WTC11 (cell line): ENCODE data around the gene ZNF343. TPM values are rescaled to one million over a fixed set of nuclear protein-coding genes. Genes with fewer than 3 reads are reported as not detected.
"Not testable (repeated sequence)": the region's sequence is repeated elsewhere in the genome, so short reads cannot be mapped to it uniquely, and the experiment has no call there.

Experiments used
- ATAC-seq: fragments of 200-7000 bp; cut with Tn5 transposase; 2 replicates; pipeline ENCODE4 v1.10.0; 2021; ENCODE audit warnings: mild to moderate bottlenecking, moderate library complexity
- CTCF ChIA-PET: fragments of 300-600 bp; sonication (Branson Sonifier 250); formaldehyde crosslinking; loops from one replicate; lab custom pipeline; 2021; ENCODE audit warnings: antibody characterized with exemption; lab: Charles Lee
- POLR2A ChIA-PET: fragments of 350-600 bp; sonication (Branson Sonifier 250); formaldehyde crosslinking; loops from one replicate; lab custom pipeline; 2021; ENCODE audit warnings: antibody characterized with exemption; lab: Charles Lee
- DNase-seq: peaks from one replicate; pipeline ENCODE4 v3.0.0; 2021; ENCODE audit warnings: low spot score
- H3K27ac Mint-ChIP-seq: 2 replicates; pipeline ENCODE4 v1.8.0; 2021; ENCODE audit warnings: mixed read lengths
- H3K27me3 Mint-ChIP-seq: 2 replicates; pipeline ENCODE4 v1.8.0; 2021; ENCODE audit warnings: low read depth, mild to moderate bottlenecking, moderate library complexity, mixed read lengths
- H3K36me3 Mint-ChIP-seq: 2 replicates; pipeline ENCODE4 v1.8.0; 2021; ENCODE audit warnings: mixed read lengths
- H3K4me1 Mint-ChIP-seq: 2 replicates; pipeline ENCODE4 v1.8.0; 2022; ENCODE audit warnings: mixed read lengths
- H3K4me3 Mint-ChIP-seq: 2 replicates; pipeline ENCODE4 v1.8.0; 2021; ENCODE audit warnings: mild to moderate bottlenecking, moderate library complexity, mixed read lengths
- H3K9me3 Mint-ChIP-seq: 2 replicates; pipeline ENCODE4 v1.8.0; 2021; ENCODE audit warnings: mixed read lengths
- CBFB ChIP-seq: sonication (generic); formaldehyde crosslinking; IDR thresholded peaks from 2 replicates; pipeline ENCODE4 v1.8.1; 2022; ENCODE audit warnings: mild to moderate bottlenecking, low read depth, missing genetic modification reagents
- CDX4 ChIP-seq: fragments of 250-450 bp; sonication (Bioruptor Pico); IDR thresholded peaks from 2 replicates; pipeline ENCODE4 v1.9.0; 2021; ENCODE audit warnings: moderate library complexity, mild to moderate bottlenecking, inconsistent platforms, borderline replicate concordance
- MXD4 ChIP-seq: fragments of 250-450 bp; sonication (Bioruptor Pico); IDR thresholded peaks from 2 replicates; pipeline ENCODE4 v1.8.0; 2021; ENCODE audit warnings: mild to moderate bottlenecking, moderate library complexity, borderline replicate concordance
- NFATC4 ChIP-seq: fragments of 250-450 bp; sonication (Bioruptor Pico); IDR thresholded peaks from 2 replicates; pipeline ENCODE4 v1.9.0; 2021; ENCODE audit warnings: mild to moderate bottlenecking
- NR3C1 ChIP-seq: sonication (generic); formaldehyde crosslinking; conservative IDR thresholded peaks from 2 replicates; pipeline ENCODE4 v1.8.1; 2023; ENCODE audit warnings: low read depth, mild to moderate bottlenecking, missing genetic modification reagents
- OVOL2 ChIP-seq: fragments of 250-450 bp; sonication (Bioruptor Pico); IDR thresholded peaks from 2 replicates; pipeline ENCODE4 v1.9.0; 2021; ENCODE audit warnings: mild to moderate bottlenecking, borderline replicate concordance
- PREB ChIP-seq: sonication (generic); formaldehyde crosslinking; IDR thresholded peaks from 2 replicates; pipeline ENCODE4 v1.8.1; 2022; ENCODE audit warnings: mild to moderate bottlenecking, missing genetic modification reagents, moderate library complexity, borderline replicate concordance
- RELA ChIP-seq: sonication (generic); formaldehyde crosslinking; IDR thresholded peaks from 2 replicates; pipeline ENCODE4 v1.8.1; 2022; ENCODE audit warnings: missing genetic modification reagents, mild to moderate bottlenecking, borderline replicate concordance
- SMAD4 ChIP-seq: sonication (generic); formaldehyde crosslinking; IDR thresholded peaks from 2 replicates; pipeline ENCODE4 v1.8.0; 2022; ENCODE audit warnings: mild to moderate bottlenecking, missing genetic modification reagents
- SOX15 ChIP-seq: fragments of 250-450 bp; sonication (Bioruptor Pico); IDR thresholded peaks from 2 replicates; pipeline ENCODE4 v1.9.0; 2021; ENCODE audit warnings: mild to moderate bottlenecking
- ZNF416 ChIP-seq: fragments of 250-450 bp; sonication (Bioruptor Pico); IDR thresholded peaks from 2 replicates; pipeline ENCODE4 v1.9.0; 2021; ENCODE audit warnings: mild to moderate bottlenecking, inconsistent platforms
- total RNA-seq: library from RNA; stranded (reverse); gene quantifications from 3 replicates; pipeline ENCODE4 v1.2.3, GENCODE V29; 2021
- TF ChIP-seq, protein P1 (sequence below): sonication (generic); formaldehyde crosslinking; IDR thresholded peaks from 2 replicates; pipeline ENCODE4 v1.8.1; 2023; ENCODE audit warnings: mild to moderate bottlenecking, missing genetic modification reagents, borderline replicate concordance
- TF ChIP-seq, protein P2 (sequence below): sonication (generic); formaldehyde crosslinking; IDR thresholded peaks from 2 replicates; pipeline ENCODE4 v1.8.0; 2023; ENCODE audit warnings: missing genetic modification reagents

The ZNF343 gene
- total RNA-seq, 1 experiment from 2014 or later: 7.6 TPM

GRCh38 chr20:2504803-2505202 lies 3.9 kb downstream of the ZNF343 start:
- POLR2A ChIA-PET, H3K4me1 Mint-ChIP-seq, ATAC-seq, DNase-seq, H3K9me3 Mint-ChIP-seq, H3K4me3 Mint-ChIP-seq, CTCF ChIA-PET, H3K27ac Mint-ChIP-seq: not testable (repeated sequence)
- Mint-ChIP-seq H3K36me3 (peaks cover 11% of the 10 kb centered on the region), H3K27me3 (peaks cover 55% of the 10 kb centered on the region)

GRCh38 chr20:2502808-2503384 lies 5.8 kb downstream of the ZNF343 start:
- H3K4me1 Mint-ChIP-seq, H3K9me3 Mint-ChIP-seq, ATAC-seq, POLR2A ChIA-PET, DNase-seq, H3K27ac Mint-ChIP-seq, H3K4me3 Mint-ChIP-seq, CTCF ChIA-PET: not testable (repeated sequence)
- Mint-ChIP-seq H3K27me3 (peaks cover 43% of the 10 kb centered on the region), H3K36me3 (peaks cover 21% of the 10 kb centered on the region)

DNA sequence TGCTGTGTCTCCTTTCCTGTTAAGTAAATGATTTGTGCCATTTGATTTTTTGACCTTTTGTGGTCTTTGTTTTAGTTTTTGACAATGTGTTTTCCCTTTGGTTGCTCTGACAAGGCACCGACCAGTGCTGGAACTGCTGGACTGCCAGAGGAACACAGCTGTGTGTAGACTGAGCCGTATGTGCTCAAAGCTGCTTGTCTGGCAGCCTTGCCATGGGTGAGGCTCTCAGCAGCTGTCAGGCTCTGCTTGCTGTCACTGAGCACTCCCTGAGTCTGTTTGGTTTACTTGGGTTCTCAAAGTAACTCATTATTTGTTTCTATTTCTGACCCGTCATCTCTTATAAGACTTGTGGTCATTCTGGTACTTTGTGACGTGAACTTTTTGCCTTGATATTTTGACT lies 23.1 kb downstream of the ZNF343 start:
- H3K36me3 Mint-ChIP-seq: peaks cover 33% of the 10 kb centered on the region
- no peak overlapping the region for H3K27ac Mint-ChIP-seq
- peaks cover 2% of the 10 kb centered on the region; the same call in 1 of the 2 replicates for H3K9me3 Mint-ChIP-seq
- TF ChIP-seq, protein P1, sequence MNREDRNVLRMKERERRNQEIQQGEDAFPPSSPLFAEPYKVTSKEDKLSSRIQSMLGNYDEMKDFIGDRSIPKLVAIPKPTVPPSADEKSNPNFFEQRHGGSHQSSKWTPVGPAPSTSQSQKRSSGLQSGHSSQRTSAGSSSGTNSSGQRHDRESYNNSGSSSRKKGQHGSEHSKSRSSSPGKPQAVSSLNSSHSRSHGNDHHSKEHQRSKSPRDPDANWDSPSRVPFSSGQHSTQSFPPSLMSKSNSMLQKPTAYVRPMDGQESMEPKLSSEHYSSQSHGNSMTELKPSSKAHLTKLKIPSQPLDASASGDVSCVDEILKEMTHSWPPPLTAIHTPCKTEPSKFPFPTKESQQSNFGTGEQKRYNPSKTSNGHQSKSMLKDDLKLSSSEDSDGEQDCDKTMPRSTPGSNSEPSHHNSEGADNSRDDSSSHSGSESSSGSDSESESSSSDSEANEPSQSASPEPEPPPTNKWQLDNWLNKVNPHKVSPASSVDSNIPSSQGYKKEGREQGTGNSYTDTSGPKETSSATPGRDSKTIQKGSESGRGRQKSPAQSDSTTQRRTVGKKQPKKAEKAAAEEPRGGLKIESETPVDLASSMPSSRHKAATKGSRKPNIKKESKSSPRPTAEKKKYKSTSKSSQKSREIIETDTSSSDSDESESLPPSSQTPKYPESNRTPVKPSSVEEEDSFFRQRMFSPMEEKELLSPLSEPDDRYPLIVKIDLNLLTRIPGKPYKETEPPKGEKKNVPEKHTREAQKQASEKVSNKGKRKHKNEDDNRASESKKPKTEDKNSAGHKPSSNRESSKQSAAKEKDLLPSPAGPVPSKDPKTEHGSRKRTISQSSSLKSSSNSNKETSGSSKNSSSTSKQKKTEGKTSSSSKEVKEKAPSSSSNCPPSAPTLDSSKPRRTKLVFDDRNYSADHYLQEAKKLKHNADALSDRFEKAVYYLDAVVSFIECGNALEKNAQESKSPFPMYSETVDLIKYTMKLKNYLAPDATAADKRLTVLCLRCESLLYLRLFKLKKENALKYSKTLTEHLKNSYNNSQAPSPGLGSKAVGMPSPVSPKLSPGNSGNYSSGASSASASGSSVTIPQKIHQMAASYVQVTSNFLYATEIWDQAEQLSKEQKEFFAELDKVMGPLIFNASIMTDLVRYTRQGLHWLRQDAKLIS: no peak
- TF ChIP-seq, protein P2, sequence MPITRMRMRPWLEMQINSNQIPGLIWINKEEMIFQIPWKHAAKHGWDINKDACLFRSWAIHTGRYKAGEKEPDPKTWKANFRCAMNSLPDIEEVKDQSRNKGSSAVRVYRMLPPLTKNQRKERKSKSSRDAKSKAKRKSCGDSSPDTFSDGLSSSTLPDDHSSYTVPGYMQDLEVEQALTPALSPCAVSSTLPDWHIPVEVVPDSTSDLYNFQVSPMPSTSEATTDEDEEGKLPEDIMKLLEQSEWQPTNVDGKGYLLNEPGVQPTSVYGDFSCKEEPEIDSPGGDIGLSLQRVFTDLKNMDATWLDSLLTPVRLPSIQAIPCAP (CRISPR knock-in tag): no peak
- TF ChIP-seq MXD4 (CRISPR knock-in tag) (no peak), CBFB (CRISPR knock-in tag) (no peak), SOX15 (CRISPR knock-in tag) (no peak), OVOL2 (CRISPR knock-in tag) (no peak), NFATC4 (CRISPR knock-in tag) (no peak), CDX4 (CRISPR knock-in tag) (no peak), RELA (no peak), SMAD4 (CRISPR knock-in tag) (no peak), PREB (CRISPR knock-in tag) (no peak), ZNF416 (CRISPR knock-in tag) (no peak), NR3C1 (CRISPR knock-in tag) (no peak)
- TF ChIP-seq, all 79 proteins: peak for 0
- ChIA-PET CTCF (interaction anchor here (1.0 kb wide), 1 partner anchor 9 kb away, joined by 4 read pairs; no protein-coding TSS in a partner anchor), POLR2A (no interaction called here)
- Mint-ChIP-seq H3K4me1 (peaks cover 8% of the 10 kb centered on the region), H3K4me3 (no peak overlapping the region), H3K27me3 (no peaks in the 10 kb centered on the region)
- ATAC-seq: no peak
- DNase-seq: no peak
